ENCODE data around the gene IL4I1. TPM values are rescaled to one million over a fixed set of nuclear protein-coding genes. Genes with fewer than 3 reads are reported as not detected.

Gene IL4I1
- total and polyA plus RNA-seq, 4 donors, result 0.08 to 0.75 (median 0.23) TPM

- TF ChIP-seq CTCF (IDR thresholded peaks at IDR 0.05; ENCODE audit: low read depth, low read length, missing input control), result no peak
Observed at GRCh38 chr19:49877020-49877878, 19.4 kb downstream of the IL4I1 start, which contains the start of the genes AKT1S1 and TBC1D17 (continued).

- Histone ChIP-seq H3K27ac (ENCODE audit: low read depth in 1 of 2, low read length in 2 of 2) (peak overlapping the region; percentile 92 to 97), H3K36me3 (ENCODE audit: control insufficient read depth in 4 of 4, insufficient read depth in 3 of 4, low read depth in 1 of 4, low read length in 3 of 4) (peaks cover 9 to 19% (median 15%) of the 10 kb centered on the region in 4 donors), H3K4me3 (ENCODE audit: low read depth in 1 of 3, low read length in 3 of 3) (peak overlapping the region; percentile 88 to 93 (median 89)), H3K9ac (ENCODE audit: low read depth in 1 of 2, low read length in 2 of 2) (peak overlapping the region; percentile 93 to 100), H3K4me1 (ENCODE audit: control insufficient read depth in 4 of 4, insufficient read depth in 4 of 4, low read length in 3 of 4) (peaks cover 2 to 37% (median 23%) of the 10 kb centered on the region in 4 donors), H3K9me3 (ENCODE audit: control insufficient read depth in 4 of 4, low read length in 3 of 4) (no peaks in the 10 kb centered on the region), H3K27me3 (ENCODE audit: control insufficient read depth in 4 of 4, insufficient read depth in 4 of 4, low read length in 3 of 4) (no peaks in the 10 kb centered on the region)
- DNase-seq (ENCODE audit: low spot score), result peak; percentile 97
- WGBS, result under 1% methylated on average over 46 of the region's 46 CpGs
- TF ChIP-seq ATF3 (IDR thresholded peaks at IDR 0.05), result no peak
- no peak for TF ChIP-seq EGR1 (IDR thresholded peaks at IDR 0.05; ENCODE audit: low read depth in 2 of 2)
- TF ChIP-seq SP1 (IDR thresholded peaks at IDR 0.05), result peak; percentile 41
- peak; percentile 99 for TF ChIP-seq YY1 (IDR thresholded peaks at IDR 0.05)
- TF ChIP-seq HNF4A (conservative IDR thresholded peaks at IDR 0.05), result no peak
- TF ChIP-seq FOXA2 (IDR thresholded peaks at IDR 0.05), result no peak
- peak; percentile 82 for TF ChIP-seq ZBTB33 (IDR thresholded peaks at IDR 0.05)
- TF ChIP-seq NR2F2 (IDR thresholded peaks at IDR 0.05), result no peak
- no peak for TF ChIP-seq HNF4G (IDR thresholded peaks at IDR 0.05)
- TF ChIP-seq JUND (IDR thresholded peaks at IDR 0.05), result peak in 1 of 2 donors; percentile 60
- TF ChIP-seq TAF1 (conservative IDR thresholded peaks at IDR 0.05), result no peak
- TF ChIP-seq FOXA1 (IDR thresholded peaks at IDR 0.05), result no peak
- TF ChIP-seq GABPA (IDR thresholded peaks at IDR 0.05 in 1 of 2, conservative IDR thresholded peaks at IDR 0.05 in 1 of 2), result peak; percentile 43 to 81
- TF ChIP-seq MAX (IDR thresholded peaks at IDR 0.05), result peak; percentile 37
- TF ChIP-seq RAD21 (IDR thresholded peaks at IDR 0.05), result no peak
- TF ChIP-seq REST (IDR thresholded peaks at IDR 0.05), result no peak
Observed at GRCh38 chr19:49876422-49877019, 20.2 kb downstream of the IL4I1 start.

Data from liver (tissue), 9 donors.